Transverse colon (tissue), 4 donors: ENCODE measurements around the gene FMNL1.

ENCODE experiments used
- EP300 ChIP-seq: sonication (generic); formaldehyde crosslinking; IDR thresholded peaks from one replicate; pipeline ENCODE4 v1.6.1; 2017; ENCODE audit warnings: antibody characterized with exemption, low read depth
- POLR2A ChIP-seq: fragments of 450-650 bp; IDR thresholded peaks from one replicate; pipeline ENCODE4 v1.6.1; 2016; ENCODE audit warnings: antibody characterized with exemption, mild to moderate bottlenecking, moderate library complexity
- POLR2AphosphoS5 ChIP-seq, 3 donors: sonication (generic); formaldehyde crosslinking; IDR thresholded peaks; one replicate each; pipeline ENCODE4 v1.6.1; 2016; ENCODE audit warnings: antibody characterized with exemption in 3 of 3
- TF ChIP-seq, protein P1 (sequence below), 5 experiments: fragments of 200-600 bp in 3 of 5; fragments of 450-650 bp in 2 of 5; sonication (generic) in 3 of 5; IDR thresholded peaks; 1 replicate in 2 of 5; 2 replicates in 3 of 5; pipeline ENCODE4 v1.5.1; 2016 to 2017; ENCODE audit warnings: antibody characterized with exemption in 5 of 5, inconsistent platforms in 3 of 5, mild to moderate bottlenecking in 2 of 5, moderate library complexity in 1 of 5

- TF ChIP-seq, protein P1, sequence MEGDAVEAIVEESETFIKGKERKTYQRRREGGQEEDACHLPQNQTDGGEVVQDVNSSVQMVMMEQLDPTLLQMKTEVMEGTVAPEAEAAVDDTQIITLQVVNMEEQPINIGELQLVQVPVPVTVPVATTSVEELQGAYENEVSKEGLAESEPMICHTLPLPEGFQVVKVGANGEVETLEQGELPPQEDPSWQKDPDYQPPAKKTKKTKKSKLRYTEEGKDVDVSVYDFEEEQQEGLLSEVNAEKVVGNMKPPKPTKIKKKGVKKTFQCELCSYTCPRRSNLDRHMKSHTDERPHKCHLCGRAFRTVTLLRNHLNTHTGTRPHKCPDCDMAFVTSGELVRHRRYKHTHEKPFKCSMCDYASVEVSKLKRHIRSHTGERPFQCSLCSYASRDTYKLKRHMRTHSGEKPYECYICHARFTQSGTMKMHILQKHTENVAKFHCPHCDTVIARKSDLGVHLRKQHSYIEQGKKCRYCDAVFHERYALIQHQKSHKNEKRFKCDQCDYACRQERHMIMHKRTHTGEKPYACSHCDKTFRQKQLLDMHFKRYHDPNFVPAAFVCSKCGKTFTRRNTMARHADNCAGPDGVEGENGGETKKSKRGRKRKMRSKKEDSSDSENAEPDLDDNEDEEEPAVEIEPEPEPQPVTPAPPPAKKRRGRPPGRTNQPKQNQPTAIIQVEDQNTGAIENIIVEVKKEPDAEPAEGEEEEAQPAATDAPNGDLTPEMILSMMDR (IDR thresholded peaks at IDR 0.05) = no peak
- TF ChIP-seq POLR2A (no peak), EP300 (no peak), POLR2AphosphoS5 (IDR thresholded peaks at IDR 0.05) (no peak)
Observed at GRCh38 chr17:45240905-45241327, 19.2 kb downstream of the FMNL1 start.
